GM12878 (cell line): ENCODE results near the gene ADAMTS19. TPM values are rescaled to one million over a fixed set of nuclear protein-coding genes. Genes with fewer than 3 reads are reported as not detected.

Experiments used
- ASH2L ChIP-seq: fragments of 300-600, 200-600 bp; sonication (generic); IDR thresholded peaks from 2 replicates; pipeline ENCODE4 v1.6.1; 2017; ENCODE audit warnings: low read depth, mild to moderate bottlenecking, borderline replicate concordance
- CEBPZ ChIP-seq: fragments of 150-350 bp; IDR thresholded peaks from 2 replicates; pipeline ENCODE4 v1.6.1; 2016; ENCODE audit warnings: low read depth, low read length
- FOXK2 ChIP-seq: fragments of 450-650 bp; IDR thresholded peaks from 2 replicates; pipeline ENCODE4 v1.6.1; 2017; ENCODE audit warnings: mild to moderate bottlenecking, moderate library complexity
- FOXM1 ChIP-seq: IDR thresholded peaks from 2 replicates; pipeline ENCODE4 v1.6.1; 2012; ENCODE audit warnings: low read depth, mild to moderate bottlenecking, inconsistent platforms, low read length, moderate library complexity
- GABPA ChIP-seq: IDR thresholded peaks from 2 replicates; pipeline ENCODE4 v1.6.1; 2014; ENCODE audit warnings: antibody characterized with exemption, low read depth, mild to moderate bottlenecking, inconsistent platforms
- KLF5 ChIP-seq: fragments of 450-650 bp; IDR thresholded peaks from 2 replicates; pipeline ENCODE4 v1.6.1; 2014; ENCODE audit warnings: mild to moderate bottlenecking; ENCODE audit not compliant: partially characterized antibody
- NBN ChIP-seq: fragments of 450-650 bp; IDR thresholded peaks from 2 replicates; pipeline ENCODE4 v1.6.1; 2016
- PBX3 ChIP-seq: IDR thresholded peaks from 2 replicates; pipeline ENCODE4 v1.6.1; 2011; ENCODE audit warnings: mild to moderate bottlenecking, low read depth, low read length, moderate library complexity; ENCODE audit not compliant: insufficient replicate concordance
- RAD21 ChIP-seq: IDR thresholded peaks from 2 replicates; pipeline ENCODE4 v1.6.1; 2011; ENCODE audit warnings: mild to moderate bottlenecking, low read depth, low read length, moderate library complexity; ENCODE audit not compliant: insufficient read depth
- RELB ChIP-seq: fragments of 450-650 bp; IDR thresholded peaks from 2 replicates; pipeline ENCODE4 v1.6.1; 2017; ENCODE audit warnings: low read depth, mild to moderate bottlenecking, moderate library complexity
- SRF ChIP-seq, 2 experiments: IDR thresholded peaks; 2 replicates each; pipeline ENCODE4 v1.6.1; 2011; ENCODE audit warnings: low read depth in 2 of 2, low read length in 2 of 2, mild to moderate bottlenecking in 1 of 2, moderate library complexity in 1 of 2
- YY1 ChIP-seq: IDR thresholded peaks from 2 replicates; pipeline ENCODE4 v1.6.1; 2011; ENCODE audit warnings: low read depth, mild to moderate bottlenecking, low read length
- polyA plus RNA-seq, 11 experiments: library from polyadenylated mRNA; depleted of rRNA in 4 of 11; unstranded in 6 of 11; stranded (reverse) in 5 of 11; fragments of >200 nt; fragmentation: Nextera tagmentation in 4 of 11; fragmentation: Illumina TruSeq in 1 of 11; extraction: Ambion mirVana in 4 of 11; extraction: Trizol in 1 of 11; gene quantifications; 1 replicate in 1 of 11; 2 replicates in 10 of 11; pipeline versions ENCODE4 v1.2.1 to v1.2.3, GENCODE V29; 2011 to 2016; ENCODE audit warnings: inconsistent platforms in 2 of 11, missing spikeins in 2 of 11, low read depth in 1 of 11
- total RNA-seq, 4 experiments: library from RNA; depleted of rRNA in 3 of 4; stranded (reverse); fragments of >200 nt in 3 of 4; fragmentation: Illumina TruSeq in 1 of 4; extraction: Trizol in 1 of 4; gene quantifications; 2 replicates each; pipeline versions ENCODE4 v1.2.1 to v1.2.3, GENCODE V29; 2013 to 2021

Gene ADAMTS19
- total and polyA plus RNA-seq, 10 of the 15 experiments (the other 5 are each of a cell fraction or from before 2014, with no cell fraction given) = not detected

GRCh38 chr5:129768735-129769134 is 308.6 kb downstream of the ADAMTS19 start (continued):
- no peak for TF ChIP-seq RAD21
- TF ChIP-seq CEBPZ = no peak
- TF ChIP-seq PBX3 = no peak
- TF ChIP-seq ASH2L = no peak
- no peak for TF ChIP-seq FOXM1
- no peak for TF ChIP-seq GABPA
- no peak for TF ChIP-seq RELB
- no peak for TF ChIP-seq NBN
- TF ChIP-seq FOXK2 = no peak
- no peak for TF ChIP-seq YY1
- no peak for TF ChIP-seq SRF (IDR thresholded peaks at IDR 0.05; ENCODE audit: low read depth in 2 of 2, low read length in 2 of 2)
- no peak for TF ChIP-seq KLF5
